ENCODE results near the gene ODF4.
"Not testable (repeated sequence)": the region's sequence is repeated elsewhere in the genome, so short reads cannot be mapped to it uniquely, and the experiment has no call there.

DNA sequence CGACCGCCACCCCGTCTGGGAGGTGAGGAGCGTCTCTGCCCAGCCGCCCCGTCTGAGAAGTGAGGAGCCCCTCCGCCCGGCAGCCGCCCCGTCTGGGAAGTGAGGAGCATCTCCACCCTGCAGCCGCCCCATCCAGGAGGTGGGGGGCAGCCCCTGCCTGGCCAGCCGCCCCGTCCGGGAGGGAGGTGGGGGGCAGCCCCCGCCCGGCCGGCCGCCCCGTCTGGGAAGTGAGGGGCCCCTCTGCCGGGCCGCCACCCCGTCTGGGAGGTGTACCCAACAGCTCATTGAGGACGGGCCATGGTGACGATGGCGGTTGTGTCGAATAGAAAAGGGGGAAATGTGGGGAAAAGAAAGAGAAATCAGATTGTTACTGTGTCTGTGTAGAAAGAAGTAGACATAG lies 34.2 kb downstream of the ODF4 start:
- TF ChIP-seq, protein P1, sequence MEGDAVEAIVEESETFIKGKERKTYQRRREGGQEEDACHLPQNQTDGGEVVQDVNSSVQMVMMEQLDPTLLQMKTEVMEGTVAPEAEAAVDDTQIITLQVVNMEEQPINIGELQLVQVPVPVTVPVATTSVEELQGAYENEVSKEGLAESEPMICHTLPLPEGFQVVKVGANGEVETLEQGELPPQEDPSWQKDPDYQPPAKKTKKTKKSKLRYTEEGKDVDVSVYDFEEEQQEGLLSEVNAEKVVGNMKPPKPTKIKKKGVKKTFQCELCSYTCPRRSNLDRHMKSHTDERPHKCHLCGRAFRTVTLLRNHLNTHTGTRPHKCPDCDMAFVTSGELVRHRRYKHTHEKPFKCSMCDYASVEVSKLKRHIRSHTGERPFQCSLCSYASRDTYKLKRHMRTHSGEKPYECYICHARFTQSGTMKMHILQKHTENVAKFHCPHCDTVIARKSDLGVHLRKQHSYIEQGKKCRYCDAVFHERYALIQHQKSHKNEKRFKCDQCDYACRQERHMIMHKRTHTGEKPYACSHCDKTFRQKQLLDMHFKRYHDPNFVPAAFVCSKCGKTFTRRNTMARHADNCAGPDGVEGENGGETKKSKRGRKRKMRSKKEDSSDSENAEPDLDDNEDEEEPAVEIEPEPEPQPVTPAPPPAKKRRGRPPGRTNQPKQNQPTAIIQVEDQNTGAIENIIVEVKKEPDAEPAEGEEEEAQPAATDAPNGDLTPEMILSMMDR (IDR thresholded peaks at IDR 0.05) = not testable (repeated sequence)
- not testable (repeated sequence) for TF ChIP-seq ZFX (IDR thresholded peaks at IDR 0.05; ENCODE audit: borderline replicate concordance)

All from 22Rv1 (cell line).